ENCODE measurements around the gene FDXR.

DNA sequence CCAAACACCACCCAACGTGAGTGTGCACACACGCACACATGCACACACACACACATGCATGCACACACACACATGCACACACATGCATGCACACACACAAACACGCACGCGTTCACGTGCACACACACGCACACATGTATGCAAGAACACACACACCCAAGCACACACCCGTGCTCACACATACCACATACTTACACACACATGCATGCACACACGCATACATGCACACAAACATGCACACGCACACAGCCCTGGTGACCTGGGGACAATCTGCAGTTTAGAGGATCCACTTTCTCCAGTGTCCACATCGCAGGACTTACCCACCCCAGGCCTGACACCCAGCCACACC, 44.0 kb upstream of the FDXR start:
- TF ChIP-seq CBX2 (IDR thresholded peaks at IDR 0.05; ENCODE audit: borderline replicate concordance, low read depth) (no peak), ESRRA (IDR thresholded peaks at IDR 0.05; ENCODE audit: borderline replicate concordance, low read length) (no peak), POLR2A (IDR thresholded peaks at IDR 0.05; ENCODE audit: low read length) (no peak), JUN (IDR thresholded peaks at IDR 0.05) (no peak), MYC (IDR thresholded peaks at IDR 0.05; ENCODE audit: borderline replicate concordance, low read length) (no peak), EP300 (IDR thresholded peaks at IDR 0.05) (no peak)
- TF ChIP-seq, protein P1, sequence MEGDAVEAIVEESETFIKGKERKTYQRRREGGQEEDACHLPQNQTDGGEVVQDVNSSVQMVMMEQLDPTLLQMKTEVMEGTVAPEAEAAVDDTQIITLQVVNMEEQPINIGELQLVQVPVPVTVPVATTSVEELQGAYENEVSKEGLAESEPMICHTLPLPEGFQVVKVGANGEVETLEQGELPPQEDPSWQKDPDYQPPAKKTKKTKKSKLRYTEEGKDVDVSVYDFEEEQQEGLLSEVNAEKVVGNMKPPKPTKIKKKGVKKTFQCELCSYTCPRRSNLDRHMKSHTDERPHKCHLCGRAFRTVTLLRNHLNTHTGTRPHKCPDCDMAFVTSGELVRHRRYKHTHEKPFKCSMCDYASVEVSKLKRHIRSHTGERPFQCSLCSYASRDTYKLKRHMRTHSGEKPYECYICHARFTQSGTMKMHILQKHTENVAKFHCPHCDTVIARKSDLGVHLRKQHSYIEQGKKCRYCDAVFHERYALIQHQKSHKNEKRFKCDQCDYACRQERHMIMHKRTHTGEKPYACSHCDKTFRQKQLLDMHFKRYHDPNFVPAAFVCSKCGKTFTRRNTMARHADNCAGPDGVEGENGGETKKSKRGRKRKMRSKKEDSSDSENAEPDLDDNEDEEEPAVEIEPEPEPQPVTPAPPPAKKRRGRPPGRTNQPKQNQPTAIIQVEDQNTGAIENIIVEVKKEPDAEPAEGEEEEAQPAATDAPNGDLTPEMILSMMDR (IDR thresholded peaks at IDR 0.05) = no peak
- TF ChIP-seq, protein P2, sequence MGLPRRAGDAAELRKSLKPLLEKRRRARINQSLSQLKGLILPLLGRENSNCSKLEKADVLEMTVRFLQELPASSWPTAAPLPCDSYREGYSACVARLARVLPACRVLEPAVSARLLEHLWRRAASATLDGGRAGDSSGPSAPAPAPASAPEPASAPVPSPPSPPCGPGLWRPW (IDR thresholded peaks at IDR 0.05) = no peak
